Left cardiac atrium (tissue), 4 donors: ENCODE results near the gene PAX7. TPM values are rescaled to one million over a fixed set of nuclear protein-coding genes. Genes with fewer than 3 reads are reported as not detected.

Experiments used
- ATAC-seq, 2 donors: fragments of 200-7000 bp; cut with Tn5 transposase; one replicate each; pipeline ENCODE4 v1.9.1; 2020; ENCODE audit warnings: mild to moderate bottlenecking in 2 of 2, moderate library complexity in 2 of 2
- DNase-seq: peaks from one replicate; pipeline ENCODE4 v3.0.0-alpha.2; 2020
- intact Hi-C, 2 donors: fragments of 100-400 bp; cut with DNase I; formaldehyde crosslinking; loops; one replicate each; pipeline versions ENCODE4 v1.14.1 to v1.15.1; 2022 to 2023
- total RNA-seq, 2 donors: library from RNA; stranded (reverse); fragmentation: NEBNext Ultra II Directional; extraction: Animal tissue kit (Norgen Biotek cat#: 25700); gene quantifications; one replicate each; pipeline ENCODE4 v1.2.1, GENCODE V29; 2021
- donor health status: DM: no; HTN: yes; CAD: no.
- donor health status: DM: no; HTN: yes; CAD: no; lungs with severe emphysema.
- donor health status: DM: yes; HTN: yes; CAD: no.
- donor health status: Dilated cardiomyopathy.

Gene PAX7
- total RNA-seq, 2 donors from 2014 or later, result not detected

GRCh38 chr1:18614069-18614735, 16.4 kb upstream of the PAX7 start:
- intact Hi-C loops, result no loop called here
- ATAC-seq (no peak), DNase-seq (no peak)

- no peak for DNase-seq
- intact Hi-C loops, result no loop called here
- peak in 1 of 2 donors; percentile 57 for ATAC-seq
Observed at GRCh38 chr1:18618546-18619466, 11.8 kb upstream of the PAX7 start.

- intact Hi-C loops, result no loop called here
- DNase-seq (no peak), ATAC-seq (no peak)
Observed at GRCh38 chr1:18619467-18619835, 11.2 kb upstream of the PAX7 start.

GRCh38 chr1:18628511-18628910, 2.1 kb upstream of the PAX7 start:
- no peak for DNase-seq

DNA sequence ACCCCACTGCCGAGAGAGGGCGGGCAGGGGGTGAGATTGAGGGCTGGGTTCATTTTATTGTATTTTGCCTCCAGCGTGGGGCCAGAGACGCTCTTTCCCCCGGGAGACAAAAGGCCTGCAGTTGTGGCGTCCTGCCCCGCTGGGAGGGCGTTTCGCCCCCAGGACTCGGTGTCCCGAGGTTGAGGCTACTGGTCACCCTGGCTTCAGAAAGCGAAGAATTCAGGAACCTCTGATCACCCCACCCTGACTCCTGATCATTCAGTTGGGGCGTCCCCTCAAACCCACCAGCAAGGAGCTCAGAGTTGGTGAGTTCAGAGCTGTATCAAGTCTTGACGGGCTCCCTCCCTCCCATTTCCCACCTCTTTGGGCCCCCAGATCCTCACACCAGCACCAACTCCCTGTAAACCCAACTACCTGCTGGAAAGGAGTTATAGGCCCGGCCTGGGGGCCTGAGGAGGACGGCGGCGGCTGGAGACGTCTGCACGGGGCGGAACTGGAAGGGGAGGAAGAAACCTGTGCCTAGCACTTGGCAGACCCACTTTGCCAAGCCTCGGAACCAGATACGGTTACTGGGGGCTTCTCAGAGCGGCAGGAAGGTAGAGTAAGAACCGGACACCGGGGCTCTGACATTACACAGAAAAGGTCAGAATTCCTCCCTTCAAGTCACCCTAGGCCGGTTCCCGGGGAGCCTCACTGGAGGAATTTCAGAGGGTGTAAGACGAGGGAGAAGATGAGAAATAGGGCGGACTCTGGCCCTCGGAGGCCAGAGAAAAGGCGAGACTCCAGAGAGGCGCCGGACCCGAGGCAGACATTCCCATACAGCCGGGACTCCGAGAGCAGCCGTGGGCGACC, 761 bp upstream of the PAX7 start:
- no peak for DNase-seq
- no peak for ATAC-seq
- intact Hi-C loops, result no loop called here

More at GRCh38 chr1:18628511-18628910, 2.1 kb upstream of the PAX7 start:
- no peak for ATAC-seq
- intact Hi-C loops, result no loop called here

DNA sequence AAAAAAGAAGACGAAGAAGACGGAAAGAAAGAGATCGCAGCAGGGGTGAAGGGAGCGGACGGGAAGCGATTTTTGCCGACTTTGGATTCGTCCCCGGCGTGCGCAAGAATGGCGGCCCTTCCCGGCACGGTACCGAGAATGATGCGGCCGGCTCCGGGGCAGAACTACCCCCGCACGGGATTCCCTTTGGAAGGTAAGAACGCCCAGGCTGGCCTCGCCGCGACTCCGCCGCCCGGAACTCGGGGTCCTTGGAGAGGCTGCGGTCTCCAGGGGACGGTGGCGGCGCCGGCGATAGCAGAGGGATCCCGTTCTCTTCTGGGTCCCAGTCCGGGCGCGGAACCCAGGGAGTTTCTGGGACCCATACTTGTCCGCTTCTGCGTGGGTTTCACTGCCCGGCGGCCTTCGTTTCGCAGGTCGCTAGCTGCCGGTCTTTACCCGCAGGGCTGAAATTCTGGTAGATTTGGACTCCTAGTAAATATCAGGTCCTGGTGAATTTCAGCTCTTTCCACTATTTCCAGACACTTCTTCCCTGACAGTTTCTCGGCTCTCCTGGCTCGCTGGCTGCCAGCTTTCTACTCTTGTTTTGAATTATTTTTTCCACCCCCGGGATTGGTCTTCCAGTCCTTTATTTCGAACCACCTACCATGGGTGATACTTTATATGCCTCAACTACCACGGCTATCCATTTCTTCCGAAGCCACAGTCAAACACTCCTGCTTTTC, 1.0 kb downstream of the PAX7 start:
- intact Hi-C loops, result no loop called here
- no peak for ATAC-seq
- DNase-seq, result no peak

DNA sequence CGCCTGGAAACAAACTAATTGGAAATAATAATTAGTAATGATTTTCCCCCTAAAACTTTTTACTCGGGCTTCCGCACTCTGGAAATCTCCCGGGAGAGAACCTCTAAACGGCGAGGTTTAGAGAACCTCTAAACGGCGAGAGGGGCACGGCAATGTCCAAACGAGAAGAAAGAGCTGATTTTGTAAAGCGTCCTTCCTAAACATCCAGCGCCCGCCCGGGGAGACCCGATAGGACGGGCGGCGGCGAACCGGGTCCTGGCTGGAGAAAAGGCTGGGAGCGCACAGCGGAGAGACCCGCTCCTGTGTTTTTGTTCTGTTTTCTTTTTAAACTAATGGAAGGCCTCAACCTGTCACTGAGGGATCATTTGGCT, 1.6 kb downstream of the PAX7 start:
- ATAC-seq, result no peak
- no peak for DNase-seq
- intact Hi-C loops, result no loop called here

GRCh38 chr1:18632783-18633421, 2.3 kb downstream of the PAX7 start:
- no peak for ATAC-seq
- no peak for DNase-seq
- intact Hi-C loops, result no loop called here

GRCh38 chr1:18633422-18634155, 2.9 kb downstream of the PAX7 start:
- DNase-seq (no peak), ATAC-seq (no peak)

DNA sequence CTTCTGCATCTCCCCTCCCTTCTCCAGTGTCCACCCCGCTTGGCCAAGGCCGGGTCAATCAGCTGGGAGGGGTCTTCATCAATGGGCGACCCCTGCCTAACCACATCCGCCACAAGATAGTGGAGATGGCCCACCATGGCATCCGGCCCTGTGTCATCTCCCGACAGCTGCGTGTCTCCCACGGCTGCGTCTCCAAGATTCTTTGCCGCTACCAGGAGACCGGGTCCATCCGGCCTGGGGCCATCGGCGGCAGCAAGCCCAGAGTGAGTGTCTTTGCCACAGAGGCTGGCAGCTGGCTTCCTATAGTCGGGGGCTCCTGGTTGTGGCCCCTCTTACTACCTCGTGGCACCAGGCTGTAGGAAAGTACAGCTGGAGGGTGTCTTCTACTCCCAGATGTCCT, 3.6 kb downstream of the PAX7 start:
- no peak for DNase-seq
- intact Hi-C loops, result no loop called here
- no peak for ATAC-seq

More at GRCh38 chr1:18633422-18634155, 2.9 kb downstream of the PAX7 start:
- intact Hi-C loops, result no loop called here

GRCh38 chr1:18635070-18635577, 4.5 kb downstream of the PAX7 start:
- ATAC-seq, result no peak
- intact Hi-C loops, result no loop called here
- DNase-seq, result no peak

GRCh38 chr1:18635891-18636595, 5.4 kb downstream of the PAX7 start:
- DNase-seq (no peak), ATAC-seq (no peak)
- intact Hi-C loops, result no loop called here

DNA sequence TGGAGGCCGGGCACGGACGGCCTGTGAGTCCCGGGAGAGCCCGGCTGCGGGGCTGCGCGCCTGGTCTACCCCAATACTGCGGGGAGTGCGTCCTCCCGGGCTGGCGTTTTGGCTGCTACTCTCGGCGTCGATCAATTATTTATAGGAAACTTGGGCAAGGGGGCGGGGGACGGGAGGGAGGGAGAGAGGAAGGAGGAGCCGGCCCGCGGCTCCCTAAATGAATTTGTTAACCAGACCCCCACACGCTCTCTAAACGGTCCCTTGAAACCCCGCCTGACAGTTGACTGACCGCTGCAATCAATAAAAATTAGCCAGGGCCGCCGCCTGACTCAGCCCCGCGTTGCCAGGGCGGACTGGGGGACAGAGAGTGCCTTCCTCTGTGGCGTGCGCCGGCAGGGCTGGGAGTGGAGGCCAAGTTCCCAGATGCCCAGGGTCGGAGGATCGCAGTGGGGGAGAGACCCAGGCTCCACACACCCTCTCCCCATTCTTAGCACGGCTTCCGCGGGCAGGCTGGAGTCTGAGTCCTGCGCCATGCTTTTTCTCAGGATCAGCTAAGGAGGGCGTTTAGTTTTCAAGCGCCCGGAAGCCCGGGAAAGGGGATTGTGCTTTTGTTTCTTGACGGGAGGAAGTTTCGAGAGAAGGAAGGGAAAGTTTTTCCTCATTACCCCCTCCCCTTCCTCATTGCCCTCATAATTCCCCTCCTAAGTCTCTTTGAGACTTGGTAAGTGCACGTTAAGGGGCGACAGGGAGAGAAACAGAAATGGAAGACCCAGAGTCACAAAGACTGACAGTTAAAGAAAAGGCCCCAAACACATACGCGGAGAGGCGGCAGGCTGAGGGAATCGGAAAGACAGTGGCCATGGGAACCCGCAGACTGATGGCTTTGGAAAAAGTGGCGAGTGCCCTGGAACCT, 6.2 kb downstream of the PAX7 start:
- DNase-seq, result no peak
- intact Hi-C loops, result no loop called here
- no peak for ATAC-seq

DNA sequence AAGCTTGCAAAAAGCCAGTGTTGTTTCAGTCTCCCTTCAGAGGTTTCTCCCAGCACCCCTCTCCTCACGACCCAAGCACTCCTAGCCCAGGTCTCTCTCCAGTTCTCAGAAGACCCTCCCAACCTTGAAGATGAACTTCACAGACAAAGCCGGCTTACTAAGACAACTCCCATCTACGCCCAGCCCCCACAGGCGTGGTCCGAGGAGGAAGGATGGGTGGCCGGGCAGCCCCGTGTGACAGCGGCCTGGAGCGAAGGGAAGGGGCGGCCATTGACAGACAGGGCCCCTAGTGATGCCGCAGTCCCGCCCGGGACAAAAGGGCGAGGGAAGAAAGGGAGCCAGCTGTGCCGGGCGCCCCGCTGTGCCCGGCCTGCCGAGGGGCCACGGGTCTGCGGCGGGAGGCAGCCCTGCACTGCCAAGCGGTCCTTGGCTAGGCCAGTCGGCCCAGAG, 6.9 kb downstream of the PAX7 start:
- DNase-seq, result no peak
- intact Hi-C loops, result no loop called here
- no peak for ATAC-seq

DNA sequence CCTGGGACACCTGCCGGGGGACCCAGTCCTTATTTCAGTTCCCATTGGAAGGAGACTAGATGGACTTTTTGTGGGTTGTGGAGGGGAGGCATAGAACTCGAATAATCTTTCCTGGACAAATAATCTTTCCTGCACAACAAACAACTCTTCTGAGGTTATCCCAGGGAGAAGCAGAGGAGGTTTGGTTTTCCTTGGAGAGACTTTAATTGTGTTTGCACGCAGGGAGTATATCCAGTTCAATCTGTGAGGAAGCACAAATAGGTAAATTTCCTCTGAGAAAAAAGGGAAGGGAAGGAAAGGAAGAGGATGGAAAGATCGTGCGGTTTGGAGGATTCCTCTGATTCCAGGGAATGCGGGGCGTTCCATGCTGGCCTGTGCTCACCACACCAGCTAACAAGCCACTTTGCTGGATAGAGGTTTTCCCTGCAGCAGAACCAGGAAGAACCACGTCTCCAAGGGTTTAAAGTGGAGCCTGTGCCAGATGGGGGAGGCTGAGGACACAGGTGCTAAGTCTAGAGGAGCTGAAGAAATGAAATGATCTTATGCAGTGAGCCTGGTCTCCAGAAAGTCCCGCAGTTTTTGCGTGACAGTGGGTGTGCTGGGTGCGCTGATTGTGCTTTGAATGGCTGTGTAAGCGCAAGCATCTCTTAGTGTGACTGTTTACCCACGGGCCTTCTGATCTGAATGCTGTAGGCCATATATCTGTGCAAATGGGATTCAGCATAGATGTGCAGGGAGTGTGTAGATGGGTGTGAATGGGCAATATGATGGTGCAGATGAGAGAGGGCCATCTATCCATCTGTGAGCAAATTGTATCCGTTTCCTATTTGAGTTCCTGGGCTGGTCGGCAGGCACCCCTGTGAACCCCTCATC, 7.6 kb downstream of the PAX7 start:
- DNase-seq (no peak), ATAC-seq (no peak)
- intact Hi-C loops, result no loop called here
